Endodermal cell (in vitro differentiated cells): ENCODE results near the gene MED13L. TPM values are rescaled to one million over a fixed set of nuclear protein-coding genes. Genes with fewer than 3 reads are reported as not detected.

Source experiments
- DNase-seq: peaks from one replicate; pipeline ENCODE4 v3.0.0-alpha.2; 2017
- H3K27ac ChIP-seq: 2 replicates; pipeline ENCODE4 v1.5.1; 2013; ENCODE audit warnings: mild to moderate bottlenecking, low read depth, low read length, moderate library complexity
- H3K27me3 ChIP-seq: 2 replicates; pipeline ENCODE4 v1.6.1; 2013; ENCODE audit warnings: mild to moderate bottlenecking, low read length, moderate library complexity; ENCODE audit not compliant: insufficient read depth, control insufficient read depth, poor library complexity, severe bottlenecking
- H3K36me3 ChIP-seq: 2 replicates; pipeline ENCODE4 v1.7.0; 2013; ENCODE audit warnings: mild to moderate bottlenecking, low read length, moderate library complexity; ENCODE audit not compliant: control insufficient read depth, insufficient read depth
- H3K4me1 ChIP-seq: one replicate; pipeline ENCODE4 v1.7.0; 2013; ENCODE audit warnings: low read length; ENCODE audit not compliant: control insufficient read depth, insufficient read depth
- H3K4me3 ChIP-seq: 2 replicates; pipeline ENCODE4 v1.5.1; 2013; ENCODE audit warnings: mild to moderate bottlenecking, low read length, moderate library complexity
- H3K9ac ChIP-seq: 2 replicates; pipeline ENCODE4 v1.6.1; 2013; ENCODE audit warnings: mild to moderate bottlenecking, low read length, moderate library complexity; ENCODE audit not compliant: poor library complexity, severe bottlenecking; ENCODE audit errors: extremely low read depth
- H3K9me3 ChIP-seq: 2 replicates; pipeline ENCODE4 v1.6.1; 2013; ENCODE audit warnings: mild to moderate bottlenecking, low read length, moderate library complexity; ENCODE audit not compliant: control insufficient read depth
- H3K27ac Mint-ChIP-seq: 2 replicates; pipeline ENCODE4 v1.8.0; 2020; ENCODE audit warnings: mixed read lengths
- H3K27me3 Mint-ChIP-seq: 2 replicates; pipeline ENCODE4 v1.8.0; 2021; ENCODE audit warnings: mild to moderate bottlenecking, mixed read lengths; ENCODE audit not compliant: insufficient read depth
- H3K36me3 Mint-ChIP-seq: 2 replicates; pipeline ENCODE4 v1.8.0; 2020; ENCODE audit warnings: low read depth, mixed read lengths
- H3K4me1 Mint-ChIP-seq: 2 replicates; pipeline ENCODE4 v1.8.0; 2020; ENCODE audit warnings: mixed read lengths
- H3K4me3 Mint-ChIP-seq: 2 replicates; pipeline ENCODE4 v1.8.0; 2020; ENCODE audit warnings: mild to moderate bottlenecking, moderate library complexity, mixed read lengths
- H3K9me3 Mint-ChIP-seq: 2 replicates; pipeline ENCODE4 v1.8.0; 2020; ENCODE audit warnings: mild to moderate bottlenecking, mixed read lengths
- WGBS, 2 experiments: methylation state at CpG; one replicate each; pipeline versions ENCODE4 v1.1.5 to v1.1.7; 2013; ENCODE audit warnings: missing lambda C conversion rate in 2 of 2, mixed read lengths in 1 of 2; ENCODE audit not compliant: insufficient coverage in 1 of 2, insufficient read length in 1 of 2; 5-methylcytosine and 5-hydroxymethylcytosine counted together
- total RNA-seq, 2 donors: library from RNA; stranded (reverse); fragmentation: NEBNext Ultra II Directional in 1 of 2; extraction: Animal tissue kit (Norgen Biotek cat#: 25700) in 1 of 2; gene quantifications; 2 replicates in 1 of 2; 3 replicates in 1 of 2; pipeline ENCODE4 v1.2.1, GENCODE V29; 2021
- TF ChIP-seq, protein P1 (sequence below): fragments of 200-600 bp; sonication (generic); conservative IDR thresholded peaks from 2 replicates; pipeline ENCODE4 v1.5.0; 2021; ENCODE audit warnings: antibody characterized with exemption, mild to moderate bottlenecking

MED13L gene
- total RNA-seq, 2 donors from 2014 or later: 101 to 111 TPM

GRCh38 chr12:116068371-116068770 lies 209.1 kb downstream of the MED13L start:
- H3K36me3 ChIP-seq: no peaks in the 10 kb centered on the region
- H3K27me3 Mint-ChIP-seq: no peaks in the 10 kb centered on the region
- no peak overlapping the region for H3K27ac ChIP-seq
- no peaks in the 10 kb centered on the region for H3K9me3 Mint-ChIP-seq
- peaks cover 16% of the 10 kb centered on the region for H3K4me1 Mint-ChIP-seq
- no peak overlapping the region for H3K4me3 Mint-ChIP-seq
- no peak overlapping the region for H3K27ac Mint-ChIP-seq
- no peaks in the 10 kb centered on the region for H3K36me3 Mint-ChIP-seq
- no peaks in the 10 kb centered on the region for H3K9me3 ChIP-seq
- no peaks in the 10 kb centered on the region for H3K27me3 ChIP-seq
- no peaks in the 10 kb centered on the region for H3K4me1 ChIP-seq
- TF ChIP-seq, protein P1, sequence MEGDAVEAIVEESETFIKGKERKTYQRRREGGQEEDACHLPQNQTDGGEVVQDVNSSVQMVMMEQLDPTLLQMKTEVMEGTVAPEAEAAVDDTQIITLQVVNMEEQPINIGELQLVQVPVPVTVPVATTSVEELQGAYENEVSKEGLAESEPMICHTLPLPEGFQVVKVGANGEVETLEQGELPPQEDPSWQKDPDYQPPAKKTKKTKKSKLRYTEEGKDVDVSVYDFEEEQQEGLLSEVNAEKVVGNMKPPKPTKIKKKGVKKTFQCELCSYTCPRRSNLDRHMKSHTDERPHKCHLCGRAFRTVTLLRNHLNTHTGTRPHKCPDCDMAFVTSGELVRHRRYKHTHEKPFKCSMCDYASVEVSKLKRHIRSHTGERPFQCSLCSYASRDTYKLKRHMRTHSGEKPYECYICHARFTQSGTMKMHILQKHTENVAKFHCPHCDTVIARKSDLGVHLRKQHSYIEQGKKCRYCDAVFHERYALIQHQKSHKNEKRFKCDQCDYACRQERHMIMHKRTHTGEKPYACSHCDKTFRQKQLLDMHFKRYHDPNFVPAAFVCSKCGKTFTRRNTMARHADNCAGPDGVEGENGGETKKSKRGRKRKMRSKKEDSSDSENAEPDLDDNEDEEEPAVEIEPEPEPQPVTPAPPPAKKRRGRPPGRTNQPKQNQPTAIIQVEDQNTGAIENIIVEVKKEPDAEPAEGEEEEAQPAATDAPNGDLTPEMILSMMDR: no peak
- no peak overlapping the region for H3K4me3 ChIP-seq
- no peak overlapping the region for H3K9ac ChIP-seq
- DNase-seq: no peak

DNA sequence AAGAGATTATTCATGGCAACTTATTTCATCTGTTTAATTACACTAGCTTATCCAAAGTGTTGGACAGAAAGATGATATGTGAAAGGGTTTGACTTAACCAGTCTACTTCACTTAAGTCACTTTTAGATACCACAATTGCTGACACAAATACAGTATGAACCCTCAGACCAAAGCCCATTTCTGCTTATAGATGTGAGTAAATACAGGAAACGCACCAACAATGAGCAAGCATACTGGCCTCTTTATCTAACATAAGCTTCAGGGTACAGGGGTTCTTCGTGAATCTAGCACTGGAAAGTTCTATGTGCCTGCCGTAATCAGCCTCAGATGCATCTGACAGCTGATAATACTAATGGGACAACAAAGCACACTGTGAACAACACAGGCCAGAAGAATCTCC lies 209.6 kb downstream of the MED13L start:
- TF ChIP-seq, protein P1: no peak
- Mint-ChIP-seq H3K4me1 (peaks cover 16% of the 10 kb centered on the region), H3K4me3 (no peak overlapping the region), H3K27ac (no peak overlapping the region), H3K9me3 (no peaks in the 10 kb centered on the region), H3K36me3 (no peaks in the 10 kb centered on the region), H3K27me3 (no peaks in the 10 kb centered on the region)
- Histone ChIP-seq H3K4me3 (no peak overlapping the region), H3K4me1 (no peaks in the 10 kb centered on the region), H3K36me3 (no peaks in the 10 kb centered on the region), H3K9ac (no peak overlapping the region), H3K9me3 (no peaks in the 10 kb centered on the region), H3K27me3 (no peaks in the 10 kb centered on the region), H3K27ac (no peak overlapping the region)
- DNase-seq: no peak
- WGBS, 2 experiments: 80 to 92% methylated on average over 3 of the region's 3 CpGs

DNA sequence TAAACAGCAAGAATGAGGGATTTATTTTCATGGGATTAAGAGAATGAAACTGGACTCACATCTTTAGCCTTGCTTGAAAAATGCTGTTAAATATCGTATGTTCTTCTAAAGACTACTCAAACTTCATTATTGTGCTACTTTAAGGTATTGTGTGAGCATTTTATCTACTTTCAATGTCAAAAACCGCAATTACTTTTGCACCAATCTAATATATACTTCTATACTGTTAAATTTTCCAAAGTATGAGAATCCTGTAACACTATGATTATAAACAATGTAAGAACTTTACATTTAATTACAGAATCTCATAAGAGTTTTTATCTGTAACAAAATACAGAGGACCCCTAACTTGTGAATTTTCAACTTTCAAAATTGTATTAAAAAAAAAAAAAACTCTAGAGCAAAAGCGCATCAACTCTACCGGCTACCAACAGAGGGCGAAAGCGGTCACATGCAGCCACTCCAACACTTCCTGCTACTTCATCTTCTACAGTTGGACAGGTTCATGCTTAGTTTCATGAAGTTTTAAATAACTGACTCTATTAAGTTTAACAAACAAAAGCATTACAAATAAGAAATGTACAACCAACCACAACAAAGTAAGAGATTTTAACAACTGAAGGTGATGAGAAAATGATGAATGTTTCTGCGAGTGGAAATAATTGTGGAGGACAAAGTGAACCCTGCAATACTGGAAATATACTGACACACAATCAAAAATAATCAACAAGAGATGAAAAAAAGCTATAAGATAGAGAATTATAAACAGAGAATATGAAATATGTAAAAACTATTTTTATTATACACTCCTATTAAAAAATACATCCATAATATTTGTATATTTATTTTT lies 210.9 kb downstream of the MED13L start:
- no peak overlapping the region for H3K27ac Mint-ChIP-seq

More for the DNA sequence above, 210.9 kb downstream of the MED13L start:
- H3K9me3 Mint-ChIP-seq: no peaks in the 10 kb centered on the region
- DNase-seq: peak; percentile 80
- no peak overlapping the region for H3K27ac ChIP-seq
- TF ChIP-seq, protein P1: peak; percentile 97
- H3K9me3 ChIP-seq: no peaks in the 10 kb centered on the region
- peaks cover 16% of the 10 kb centered on the region for H3K4me1 Mint-ChIP-seq
- no peaks in the 10 kb centered on the region for H3K27me3 Mint-ChIP-seq
- H3K4me3 ChIP-seq: no peak overlapping the region
- no peaks in the 10 kb centered on the region for H3K4me1 ChIP-seq
- no peaks in the 10 kb centered on the region for H3K36me3 Mint-ChIP-seq
- no peaks in the 10 kb centered on the region for H3K27me3 ChIP-seq
- no peak overlapping the region for H3K9ac ChIP-seq
- H3K36me3 ChIP-seq: no peaks in the 10 kb centered on the region
- 34% methylated on average over 6 of the region's 7 CpGs; no CpG with 5 or more reads in 1 of the 2 experiments for WGBS, 2 experiments
- H3K4me3 Mint-ChIP-seq: no peak overlapping the region
